Caco-2 (cell line): ENCODE measurements around the gene RNF11. TPM values are rescaled to one million over a fixed set of nuclear protein-coding genes. Genes with fewer than 3 reads are reported as not detected.
"Not testable (repeated sequence)": the region's sequence is repeated elsewhere in the genome, so short reads cannot be mapped to it uniquely, and the experiment has no call there.

ENCODE experiments used
- BruUV-seq: library from RNA; stranded (reverse); fragments of 400-500 nt; replicated peaks from 2 replicates; lab custom pipeline; 2021; lab: Mats Ljungman, UMichigan
- CTCF ChIA-PET: fragments of 300-600 bp; sonication (Branson Sonifier 250); formaldehyde crosslinking; loops from one replicate; lab custom pipeline; 2022; ENCODE audit warnings: antibody characterized with exemption; lab: Charles Lee
- POLR2A ChIA-PET: fragments of 300-600 bp; sonication (Branson Sonifier 250); formaldehyde crosslinking; loops from one replicate; lab custom pipeline; 2022; ENCODE audit warnings: antibody characterized with exemption; lab: Charles Lee
- DNase-seq, 2 experiments: peaks; one replicate each; pipeline versions ENCODE4 v3.0.0 to v3.0.0-alpha.2; 2020 to 2022
- H3K27me3 ChIP-seq: replicated peaks from 2 replicates; pipeline ENCODE4 v1.6.0; 2011; ENCODE audit warnings: low read length; ENCODE audit not compliant: control insufficient read depth, insufficient read depth
- H3K36me3 ChIP-seq: 2 replicates; pipeline ENCODE4 v1.5.1; 2011; ENCODE audit warnings: low read length; ENCODE audit not compliant: control insufficient read depth, insufficient read depth
- H3K4me1 ChIP-seq: fragments of 250-450 bp; sonication (Bioruptor Pico); 2 replicates; pipeline ENCODE4 v1.5.1; 2020; ENCODE audit warnings: mild to moderate bottlenecking
- H3K4me3 ChIP-seq: 2 replicates; pipeline ENCODE4 v1.5.1; 2011; ENCODE audit warnings: low read depth, mild to moderate bottlenecking, control low read depth, low read length
- H3K9me3 ChIP-seq: fragments of 250-450 bp; sonication (Bioruptor Pico); 2 replicates; pipeline ENCODE4 v1.5.1; 2020; ENCODE audit warnings: mild to moderate bottlenecking, moderate library complexity
- H3K27ac Mint-ChIP-seq: one replicate; pipeline ENCODE4 v1.8.0; 2022; ENCODE audit warnings: mixed read lengths; ENCODE audit not compliant: unreplicated experiment
- H3K27me3 Mint-ChIP-seq: one replicate; pipeline ENCODE4 v1.8.0; 2022; ENCODE audit warnings: mixed read lengths; ENCODE audit not compliant: insufficient read depth, unreplicated experiment
- H3K36me3 Mint-ChIP-seq: one replicate; pipeline ENCODE4 v1.8.0; 2022; ENCODE audit warnings: mild to moderate bottlenecking, mixed read lengths; ENCODE audit not compliant: insufficient read depth, unreplicated experiment
- H3K4me1 Mint-ChIP-seq: one replicate; pipeline ENCODE4 v1.8.0; 2022; ENCODE audit warnings: low read depth, mixed read lengths; ENCODE audit not compliant: unreplicated experiment
- H3K4me3 Mint-ChIP-seq: one replicate; pipeline ENCODE4 v1.8.0; 2022; ENCODE audit warnings: mild to moderate bottlenecking, moderate library complexity, mixed read lengths; ENCODE audit not compliant: unreplicated experiment
- H3K9me3 Mint-ChIP-seq: one replicate; pipeline ENCODE4 v1.8.0; 2022; ENCODE audit warnings: mixed read lengths; ENCODE audit not compliant: unreplicated experiment
- CTCF ChIP-seq, 2 experiments: fragments of 200-600 bp in 1 of 2; IDR thresholded peaks; 1 replicate in 1 of 2; 2 replicates in 1 of 2; pipeline versions ENCODE4 v1.5.1 to v1.8.0; 2011 to 2022; ENCODE audit warnings: antibody characterized with exemption in 1 of 2, control low read depth in 1 of 2, inconsistent platforms in 1 of 2, low read depth in 1 of 2, low read length in 1 of 2, mild to moderate bottlenecking in 1 of 2, moderate library complexity in 1 of 2; ENCODE audit not compliant: insufficient read depth in 1 of 2, severe bottlenecking in 1 of 2, unreplicated experiment in 1 of 2
- intact Hi-C: fragments of 100-400 bp; cut with micrococcal nuclease; formaldehyde crosslinking; loops from one replicate; pipeline ENCODE4 v1.10.0; 2022; ENCODE audit not compliant: unreplicated experiment
- total RNA-seq: library from RNA; stranded (reverse); gene quantifications from 2 replicates; pipeline ENCODE4 v1.2.3, GENCODE V29; 2022

RNF11 gene
- total RNA-seq, 1 experiment from 2014 or later, result 44.1 TPM

- peaks cover 7% of the 10 kb centered on the region for H3K4me1 Mint-ChIP-seq
These were observed 17.5 kb upstream of the RNF11 start for GRCh38 chr1:51218570-51218969.

GRCh38 chr1:51219022-51219421, 17.1 kb upstream of the RNF11 start:
- no peak overlapping the region for H3K27ac Mint-ChIP-seq
- TF ChIP-seq CTCF (IDR thresholded peaks at IDR 0.05; ENCODE audit: insufficient read depth in 1 of 2, low read depth in 1 of 2, low read length in 1 of 2, severe bottlenecking in 1 of 2, unreplicated experiment in 1 of 2), result no peak

More at GRCh38 chr1:51218570-51218969, 17.5 kb upstream of the RNF11 start:
- ChIA-PET POLR2A (no interaction called here), CTCF (no interaction called here)
- Mint-ChIP-seq H3K36me3 (no peaks in the 10 kb centered on the region), H3K27me3 (no peaks in the 10 kb centered on the region), H3K9me3 (no peaks in the 10 kb centered on the region), H3K27ac (no peak overlapping the region), H3K4me3 (no peak overlapping the region)
- TF ChIP-seq CTCF (IDR thresholded peaks at IDR 0.05; ENCODE audit: insufficient read depth in 1 of 2, low read depth in 1 of 2, low read length in 1 of 2, severe bottlenecking in 1 of 2, unreplicated experiment in 1 of 2), result no peak
- intact Hi-C loops, result no loop called here
- no peak overlapping the region for H3K4me3 ChIP-seq
- H3K9me3 ChIP-seq, result no peaks in the 10 kb centered on the region
- H3K27me3 ChIP-seq, result no peaks in the 10 kb centered on the region
- BruUV-seq, result no TSS peak
- no peak for DNase-seq
- H3K36me3 ChIP-seq, result no peaks in the 10 kb centered on the region
- no peaks in the 10 kb centered on the region for H3K4me1 ChIP-seq

GRCh38 chr1:51221529-51221928, 14.5 kb upstream of the RNF11 start:
- H3K27me3 ChIP-seq, DNase-seq, intact Hi-C loops, H3K9me3 Mint-ChIP-seq, H3K4me1 ChIP-seq, BruUV-seq, H3K9me3 ChIP-seq, H3K36me3 ChIP-seq, H3K4me1 Mint-ChIP-seq, H3K36me3 Mint-ChIP-seq, H3K27ac Mint-ChIP-seq, H3K27me3 Mint-ChIP-seq, H3K4me3 Mint-ChIP-seq, H3K4me3 ChIP-seq: not testable (repeated sequence)
- POLR2A ChIA-PET, result interaction anchor here (0.7 kb wide), 1 partner anchor 15 kb away, joined by 3 read pairs; the partner anchor contains the start of gene RNF11
- CTCF ChIA-PET, result interaction anchor here (1.0 kb wide), 1 partner anchor 31 kb away, joined by 3 read pairs; no protein-coding TSS in a partner anchor

More at GRCh38 chr1:51219022-51219421, 17.1 kb upstream of the RNF11 start:
- Mint-ChIP-seq H3K4me3 (no peak overlapping the region), H3K27me3 (no peaks in the 10 kb centered on the region), H3K36me3 (no peaks in the 10 kb centered on the region), H3K4me1 (peaks cover 7% of the 10 kb centered on the region), H3K9me3 (no peaks in the 10 kb centered on the region)
- H3K36me3 ChIP-seq, result no peaks in the 10 kb centered on the region
- BruUV-seq, result no TSS peak
- H3K9me3 ChIP-seq, result no peaks in the 10 kb centered on the region
- H3K27me3 ChIP-seq, result no peaks in the 10 kb centered on the region
- no peaks in the 10 kb centered on the region for H3K4me1 ChIP-seq
- H3K4me3 ChIP-seq, result no peak overlapping the region
- no peak for DNase-seq
- intact Hi-C loops, result no loop called here
- ChIA-PET POLR2A (no interaction called here), CTCF (no interaction called here)
